Endothelial cell of umbilical vein (primary cell): ENCODE results near the gene PPP2R5A. TPM values are rescaled to one million over a fixed set of nuclear protein-coding genes. Genes with fewer than 3 reads are reported as not detected.
A peak's percentile ranks its signal among the peaks of the same experiment; 100 is the strongest.

Experiments
- BruUV-seq: library from RNA; stranded (reverse); fragments of 400-500 nt; replicated peaks from 2 replicates; lab custom pipeline; 2021; lab: Mats Ljungman, UMichigan
- CTCF ChIA-PET: fragments of 300-600, 350-600 bp; sonication (Branson Sonifier 250); formaldehyde crosslinking; loops from one replicate; lab custom pipeline; 2021; ENCODE audit warnings: antibody characterized with exemption, inconsistent platforms; lab: Charles Lee
- POLR2A ChIA-PET: fragments of 300-600, 350-600 bp; sonication (Branson Sonifier 250); formaldehyde crosslinking; loops from one replicate; lab custom pipeline; 2021; ENCODE audit warnings: antibody characterized with exemption, inconsistent platforms; lab: Charles Lee
- DNase-seq: peaks from one replicate; pipeline ENCODE4 v3.0.0-alpha.2; 2011; ENCODE audit warnings: low read depth, low spot score
- FAIRE-seq: peaks from 2 replicates; lab custom pipeline; 2011; peaks lifted over from hg19 to GRCh38; lab: Jason Lieb, UNC
- H2AFZ ChIP-seq: 2 replicates; pipeline ENCODE4 v1.6.0; 2012; ENCODE audit warnings: low read depth, low read length, control low read depth, inconsistent platforms
- H3K27ac ChIP-seq: 2 replicates; pipeline ENCODE4 v1.5.1; 2011; ENCODE audit warnings: low read depth, mild to moderate bottlenecking, control low read depth, low read length, moderate library complexity; ENCODE audit not compliant: insufficient read depth
- H3K27me3 ChIP-seq, 2 experiments: 2 replicates each; pipeline versions ENCODE4 v1.6.0 to v1.6.1; 2011; ENCODE audit warnings: low read length in 2 of 2, mixed read lengths in 1 of 2; ENCODE audit not compliant: control insufficient read depth in 2 of 2, insufficient read depth in 2 of 2
- H3K36me3 ChIP-seq, 2 experiments: 2 replicates in 1 of 2; 3 replicates in 1 of 2; pipeline ENCODE4 v1.5.1; 2011; ENCODE audit warnings: low read length in 2 of 2, mild to moderate bottlenecking in 1 of 2, moderate library complexity in 1 of 2; ENCODE audit not compliant: control insufficient read depth in 2 of 2, insufficient read depth in 2 of 2; ENCODE audit errors: extremely low read depth in 1 of 2
- H3K4me1 ChIP-seq: 3 replicates; pipeline ENCODE4 v1.5.1; 2011; ENCODE audit warnings: mild to moderate bottlenecking, low read length; ENCODE audit not compliant: control insufficient read depth, insufficient read depth; ENCODE audit errors: extremely low read depth
- H3K4me2 ChIP-seq: 2 replicates; pipeline ENCODE4 v1.6.1; 2011; ENCODE audit warnings: low read length, control low read depth, mixed read lengths; ENCODE audit not compliant: insufficient read depth
- H3K4me3 ChIP-seq, 3 experiments: fragments of 200-600 bp in 1 of 3; sonication (generic), shearing (Covaris generic) in 1 of 3; replicated peaks in 1 of 3; 2 replicates each; pipeline ENCODE4 v1.5.1; 2011 to 2016; ENCODE audit warnings: control low read depth in 3 of 3, low read length in 3 of 3, mild to moderate bottlenecking in 2 of 3, inconsistent platforms in 1 of 3, low read depth in 1 of 3, moderate library complexity in 1 of 3; ENCODE audit not compliant: insufficient read depth in 1 of 3
- H3K79me2 ChIP-seq: 2 replicates; pipeline ENCODE4 v1.6.0; 2012; ENCODE audit warnings: low read length, inconsistent platforms; ENCODE audit not compliant: control insufficient read depth, insufficient read depth
- H3K9ac ChIP-seq: replicated peaks from 2 replicates; pipeline ENCODE3; 2011; ENCODE audit warnings: low read length, control low read depth; ENCODE audit not compliant: insufficient read depth; ENCODE audit errors: extremely low read depth
- H3K9me1 ChIP-seq: replicated peaks from 3 replicates; pipeline ENCODE4 v1.6.0; 2011; ENCODE audit warnings: mild to moderate bottlenecking, low read length; ENCODE audit not compliant: control insufficient read depth, insufficient read depth; ENCODE audit errors: extremely low read depth
- H3K9me3 ChIP-seq: replicated peaks from 2 replicates; pipeline ENCODE4 v1.5.1; 2012; ENCODE audit warnings: low read length, inconsistent platforms; ENCODE audit not compliant: control insufficient read depth, insufficient read depth
- H4K20me1 ChIP-seq: replicated peaks from 2 replicates; pipeline ENCODE3; 2011; ENCODE audit warnings: mild to moderate bottlenecking, low read length; ENCODE audit not compliant: control insufficient read depth, insufficient read depth; ENCODE audit errors: extremely low read depth
- CTCF ChIP-seq, 2 donors: IDR thresholded peaks; 1 replicate in 1 of 2; 2 replicates in 1 of 2; pipeline ENCODE4 v1.5.1; 2011; ENCODE audit warnings: low read length in 2 of 2, mild to moderate bottlenecking in 2 of 2, moderate library complexity in 2 of 2, control low read depth in 1 of 2, inconsistent platforms in 1 of 2, low read depth in 1 of 2; ENCODE audit not compliant: insufficient read depth in 1 of 2; ENCODE audit errors: extremely low read depth in 1 of 2
- EZH2 ChIP-seq: IDR thresholded peaks from 2 replicates; pipeline ENCODE4 v1.6.1; 2012; ENCODE audit warnings: borderline replicate concordance, low read depth, mild to moderate bottlenecking, moderate library complexity, low read length, inconsistent platforms; ENCODE audit not compliant: severe bottlenecking
- FOS ChIP-seq: IDR thresholded peaks from 2 replicates; pipeline ENCODE4 v1.6.1; 2011; ENCODE audit warnings: mild to moderate bottlenecking, low read length, moderate library complexity, borderline replicate concordance; ENCODE audit not compliant: insufficient read depth
- GATA2 ChIP-seq: IDR thresholded peaks from 2 replicates; pipeline ENCODE4 v1.7.0; 2011; ENCODE audit warnings: low read depth, mild to moderate bottlenecking, moderate library complexity, mixed read lengths, low read length; ENCODE audit not compliant: insufficient read length, insufficient read depth
- JUN ChIP-seq: IDR thresholded peaks from 2 replicates; pipeline ENCODE4 v1.6.1; 2011; ENCODE audit warnings: borderline replicate concordance, low read depth; ENCODE audit not compliant: insufficient read length, insufficient read depth
- MAX ChIP-seq: IDR thresholded peaks from 2 replicates; pipeline ENCODE4 v1.6.1; 2011; ENCODE audit not compliant: insufficient read depth, insufficient read length
- MYC ChIP-seq: IDR thresholded peaks from one replicate; pipeline ENCODE4 v1.6.1; 2011; ENCODE audit warnings: mild to moderate bottlenecking, low read depth, low read length
- POLR2A ChIP-seq: IDR thresholded peaks from 2 replicates; pipeline ENCODE4 v1.6.1; 2012; ENCODE audit warnings: low read depth, mild to moderate bottlenecking, control low read depth, low read length
- POLR2AphosphoS5 ChIP-seq: IDR thresholded peaks from 2 replicates; pipeline ENCODE4 v1.6.1; 2012; ENCODE audit warnings: low read depth, mild to moderate bottlenecking, control low read depth, low read length, moderate library complexity; ENCODE audit not compliant: insufficient read depth
- dilution Hi-C: fragments of 300-500 bp; cut with MboI; formaldehyde crosslinking; loops from one replicate; pipeline ENCODE4 v1.15.0; 2019; ENCODE audit warnings: low sequenced_read_pairs; ENCODE audit not compliant: extremely low pct_ligation_motif_present
- intact Hi-C: fragments of 100-400 bp; cut with micrococcal nuclease; formaldehyde crosslinking; loops from one replicate; pipeline ENCODE4 v1.10.0; 2022
- polyA plus RNA-seq, 4 experiments: library from polyadenylated mRNA; depleted of rRNA in 3 of 4; stranded (reverse) in 3 of 4; unstranded in 1 of 4; fragments of >200 nt; gene quantifications; 2 replicates each; pipeline versions ENCODE4 v1.2.1 to v1.2.3, GENCODE V29; 2011 to 2012; ENCODE audit warnings: missing spikeins in 1 of 4
- total RNA-seq: library from RNA; stranded (reverse); gene quantifications from 2 replicates; pipeline ENCODE4 v1.2.3, GENCODE V29; 2021

The PPP2R5A gene
- total and polyA plus RNA-seq, 2 donors (not counting 3 experiments of a cell fraction or from before 2014, with no cell fraction given) = 11.9 to 34.5 TPM

GRCh38 chr1:212288615-212289014, 3.4 kb downstream of the PPP2R5A start:
- peak; percentile 34 for DNase-seq
- peak overlapping the region in 1 of 3 experiments; percentile 17 for H3K4me3 ChIP-seq
- H3K27ac ChIP-seq = no peak overlapping the region
- H3K9me1 ChIP-seq = peaks cover 2% of the 10 kb centered on the region
- BruUV-seq = no TSS peak
- no peak for FAIRE-seq
- H4K20me1 ChIP-seq = no peaks in the 10 kb centered on the region
- peak overlapping the region; percentile 45 for H3K4me2 ChIP-seq
- H2AFZ ChIP-seq = no peak overlapping the region
- peaks cover 33% of the 10 kb centered on the region for H3K4me1 ChIP-seq
- CTCF ChIA-PET = interaction anchor here (3.4 kb wide), 1 partner anchor 219 kb away, joined by 59 read pairs; no protein-coding TSS in a partner anchor
- POLR2A ChIA-PET = no interaction called here
- H3K79me2 ChIP-seq = peaks cover 52% of the 10 kb centered on the region
- H3K27me3 ChIP-seq = no peaks in the 10 kb centered on the region
- dilution Hi-C loops = no loop called here
- no peaks in the 10 kb centered on the region for H3K36me3 ChIP-seq
- intact Hi-C loops = no loop called here
- no peaks in the 10 kb centered on the region for H3K9me3 ChIP-seq
- no peak for TF ChIP-seq POLR2AphosphoS5
- no peak for TF ChIP-seq JUN
- no peak for TF ChIP-seq MYC
- no peak for TF ChIP-seq POLR2A
- TF ChIP-seq CTCF (IDR thresholded peaks at IDR 0.05; ENCODE audit: extremely low read depth in 1 of 2, insufficient read depth in 1 of 2, low read depth in 1 of 2, low read length in 2 of 2) = no peak
- no peak for TF ChIP-seq GATA2
- TF ChIP-seq MAX = no peak
- no peak for TF ChIP-seq FOS
- TF ChIP-seq EZH2 = no peak
- H3K9ac ChIP-seq = no peak overlapping the region
